Adrenal gland (tissue), 5 donors: ENCODE measurements around the gene AURKB.

Experiments
- CTCF ChIP-seq, 6 experiments: fragments of 450-650 bp in 4 of 6; fragments of 200-600 bp in 2 of 6; sonication (generic) in 1 of 6; IDR thresholded peaks; 1 replicate in 5 of 6; 2 replicates in 1 of 6; pipeline versions ENCODE4 v1.5.1 to v1.8.0; 2016 to 2021; ENCODE audit warnings: antibody characterized with exemption in 6 of 6, mild to moderate bottlenecking in 2 of 6, moderate library complexity in 1 of 6
- POLR2A ChIP-seq, 2 donors: fragments of 450-650 bp; IDR thresholded peaks; one replicate each; pipeline ENCODE4 v1.6.1; 2017; ENCODE audit warnings: antibody characterized with exemption in 2 of 2, mild to moderate bottlenecking in 2 of 2, moderate library complexity in 1 of 2
- donor health status: DM: no; HTN: no; CAD: no.

- TF ChIP-seq POLR2A (IDR thresholded peaks at IDR 0.05) = no peak
- peak in 1 of 6 experiments; percentile 18 for TF ChIP-seq CTCF (IDR thresholded peaks at IDR 0.05)
Measured at GRCh38 chr17:8155231-8155995, 55.0 kb downstream of the AURKB start.
